GM12872 (cell line): Measurements from ENCODE around the gene DHDDS.

Source experiments
- CTCF ChIP-seq: IDR thresholded peaks from 3 replicates; pipeline ENCODE4 v1.5.1; 2011; ENCODE audit warnings: low read depth, mild to moderate bottlenecking, low read length, moderate library complexity; ENCODE audit not compliant: insufficient read depth

Gene DHDDS

GRCh38 chr1:26429721-26430120 is 2.4 kb upstream of the DHDDS start:
- no peak for TF ChIP-seq CTCF

GRCh38 chr1:26432793-26433192 is 672 bp downstream of the DHDDS start:
- no peak for TF ChIP-seq CTCF

- no peak for TF ChIP-seq CTCF
These were observed 2.1 kb downstream of the DHDDS start for GRCh38 chr1:26434161-26434752.

- TF ChIP-seq CTCF = no peak
These were observed 5.9 kb downstream of the DHDDS start for GRCh38 chr1:26438041-26438440.

DNA sequence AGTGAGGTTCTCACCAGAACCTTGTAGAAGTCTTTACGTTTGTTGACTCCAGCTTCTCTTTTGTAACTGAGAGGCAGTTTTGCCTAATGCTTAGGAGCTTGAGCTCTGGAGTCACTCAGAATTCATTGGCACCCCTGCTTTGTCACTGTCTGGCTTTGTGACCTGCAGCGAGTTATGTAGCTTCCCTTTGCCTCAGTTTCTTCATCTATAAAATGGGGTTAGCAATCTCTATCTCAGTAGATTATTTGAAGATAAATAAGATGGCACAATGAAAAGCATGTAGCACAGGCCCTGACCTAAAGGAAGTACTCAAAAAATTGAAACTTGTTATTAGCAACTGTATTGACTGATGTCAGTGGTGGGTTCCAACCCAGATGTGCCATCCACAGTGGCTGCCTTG is 8.1 kb downstream of the DHDDS start:
- no peak for TF ChIP-seq CTCF

DNA sequence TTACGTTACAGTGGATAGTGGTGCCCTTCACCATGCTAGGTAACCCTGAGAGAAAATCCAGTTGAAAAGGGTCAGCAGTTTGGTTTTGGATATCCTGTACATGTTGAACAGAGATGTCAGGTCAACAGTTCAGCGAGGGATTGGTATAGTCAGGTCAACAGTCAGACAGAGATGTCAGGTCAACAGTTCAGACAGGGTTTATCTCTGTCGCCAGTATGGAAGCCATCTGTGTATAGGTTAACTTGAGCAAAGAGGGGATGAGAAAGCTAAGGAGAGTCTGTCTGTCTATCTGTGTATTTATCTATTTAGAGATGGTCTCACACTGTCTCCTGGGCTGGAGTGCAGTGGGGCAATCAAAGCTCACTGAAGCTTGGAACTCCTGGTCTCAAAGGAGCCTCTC is 17.7 kb downstream of the DHDDS start:
- no peak for TF ChIP-seq CTCF

DNA sequence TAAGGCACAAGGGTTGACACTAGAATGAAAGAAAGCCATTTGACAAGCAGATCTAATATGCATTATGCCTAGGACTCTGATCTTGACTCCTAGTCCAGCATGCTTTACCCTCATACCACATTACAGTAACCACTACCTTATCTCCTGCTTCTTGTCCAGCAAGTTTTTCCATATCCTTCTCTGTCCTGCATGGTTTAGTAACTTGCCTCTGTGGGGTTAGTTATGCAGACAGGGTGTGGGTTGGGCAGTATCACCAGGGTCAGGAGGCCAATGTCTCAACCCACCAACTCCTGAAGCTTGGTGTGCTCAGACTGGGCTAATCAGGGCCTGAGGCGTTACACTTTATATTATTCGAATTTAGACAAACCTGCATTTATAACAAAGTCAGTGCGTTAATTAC is 18.8 kb downstream of the DHDDS start:
- TF ChIP-seq CTCF = no peak
